Measurements from ENCODE around the gene GABARAP. TPM values are rescaled to one million over a fixed set of nuclear protein-coding genes. Genes with fewer than 3 reads are reported as not detected.

The GABARAP gene
- polyA plus RNA-seq, 1 of the 3 experiments (the other 2 are of a cell fraction): 585 TPM

DNA sequence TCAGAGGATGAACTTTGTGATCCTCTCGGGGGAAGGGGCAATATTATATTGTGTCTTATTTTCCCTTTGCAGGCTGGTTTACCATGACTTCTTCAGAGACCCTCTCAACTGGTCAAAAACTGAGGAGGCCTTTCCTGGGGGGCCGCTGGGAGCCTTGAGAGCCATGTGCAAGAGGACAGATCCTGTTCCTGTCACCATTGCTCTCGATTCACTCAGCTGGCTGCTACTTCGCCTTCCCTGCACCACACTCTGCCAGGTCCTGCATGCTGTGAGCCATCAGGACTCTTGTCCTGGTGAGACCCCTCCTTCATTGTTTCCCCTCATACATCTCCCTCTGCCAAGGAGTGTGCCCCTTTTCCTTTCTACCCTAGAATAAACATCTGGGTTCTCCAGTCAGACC is 12.3 kb upstream of the GABARAP start:
- Histone ChIP-seq H3K4me1 (ENCODE audit: control insufficient read depth in 1 of 2, insufficient read depth in 2 of 2, low read depth in 1 of 2, low read length in 1 of 2) (peaks cover 9 to 16% of the 10 kb centered on the region in 2 experiments; a peak in 3 of 4 replicates), H3K9ac (no peak overlapping the region), H3K79me2 (ENCODE audit: insufficient read depth) (peaks cover 35% of the 10 kb centered on the region), H3K4me3 (ENCODE audit: low read depth in 2 of 2, low read length in 1 of 2) (no peak overlapping the region), H3K9me3 (no peaks in the 10 kb centered on the region), H2AFZ (ENCODE audit: low read depth) (no peak overlapping the region), H3K36me3 (replicated peaks in 1 of 2; ENCODE audit: control insufficient read depth in 1 of 2, insufficient read depth in 2 of 2, low read length in 1 of 2) (peaks cover 13 to 29% of the 10 kb centered on the region in 2 experiments), H3K4me2 (no peak overlapping the region), H4K20me1 (ENCODE audit: insufficient read depth) (no peaks in the 10 kb centered on the region), H3K9me2 (no peaks in the 10 kb centered on the region), H3K27ac (ENCODE audit: low read depth in 2 of 2, low read length in 1 of 2) (no peak overlapping the region), H3F3A (replicated peaks; ENCODE audit: insufficient read depth) (peaks cover 24% of the 10 kb centered on the region), H3K27me3 (ENCODE audit: insufficient read depth) (no peaks in the 10 kb centered on the region)
- ChIA-PET CTCF (interaction anchor here (0.9 kb wide), 1 partner anchor 42 kb away, joined by 3 read pairs; no protein-coding TSS in a partner anchor), POLR2A (interaction anchor here (1.2 kb wide), 1 partner anchor 10 kb away, joined by 4 read pairs; no protein-coding TSS in a partner anchor)
- no peak for DNase-seq
- TF ChIP-seq, protein P1, sequence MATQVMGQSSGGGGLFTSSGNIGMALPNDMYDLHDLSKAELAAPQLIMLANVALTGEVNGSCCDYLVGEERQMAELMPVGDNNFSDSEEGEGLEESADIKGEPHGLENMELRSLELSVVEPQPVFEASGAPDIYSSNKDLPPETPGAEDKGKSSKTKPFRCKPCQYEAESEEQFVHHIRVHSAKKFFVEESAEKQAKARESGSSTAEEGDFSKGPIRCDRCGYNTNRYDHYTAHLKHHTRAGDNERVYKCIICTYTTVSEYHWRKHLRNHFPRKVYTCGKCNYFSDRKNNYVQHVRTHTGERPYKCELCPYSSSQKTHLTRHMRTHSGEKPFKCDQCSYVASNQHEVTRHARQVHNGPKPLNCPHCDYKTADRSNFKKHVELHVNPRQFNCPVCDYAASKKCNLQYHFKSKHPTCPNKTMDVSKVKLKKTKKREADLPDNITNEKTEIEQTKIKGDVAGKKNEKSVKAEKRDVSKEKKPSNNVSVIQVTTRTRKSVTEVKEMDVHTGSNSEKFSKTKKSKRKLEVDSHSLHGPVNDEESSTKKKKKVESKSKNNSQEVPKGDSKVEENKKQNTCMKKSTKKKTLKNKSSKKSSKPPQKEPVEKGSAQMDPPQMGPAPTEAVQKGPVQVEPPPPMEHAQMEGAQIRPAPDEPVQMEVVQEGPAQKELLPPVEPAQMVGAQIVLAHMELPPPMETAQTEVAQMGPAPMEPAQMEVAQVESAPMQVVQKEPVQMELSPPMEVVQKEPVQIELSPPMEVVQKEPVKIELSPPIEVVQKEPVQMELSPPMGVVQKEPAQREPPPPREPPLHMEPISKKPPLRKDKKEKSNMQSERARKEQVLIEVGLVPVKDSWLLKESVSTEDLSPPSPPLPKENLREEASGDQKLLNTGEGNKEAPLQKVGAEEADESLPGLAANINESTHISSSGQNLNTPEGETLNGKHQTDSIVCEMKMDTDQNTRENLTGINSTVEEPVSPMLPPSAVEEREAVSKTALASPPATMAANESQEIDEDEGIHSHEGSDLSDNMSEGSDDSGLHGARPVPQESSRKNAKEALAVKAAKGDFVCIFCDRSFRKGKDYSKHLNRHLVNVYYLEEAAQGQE (IDR thresholded peaks at IDR 0.05; ENCODE audit: low read depth, low read length): no peak
- TF ChIP-seq CHD2 (IDR thresholded peaks at IDR 0.05; ENCODE audit: low read length, partially characterized antibody) (no peak), TCF12 (IDR thresholded peaks at IDR 0.05) (no peak), NFIC (IDR thresholded peaks at IDR 0.05; ENCODE audit: borderline replicate concordance) (no peak), SIN3A (IDR thresholded peaks at IDR 0.05; ENCODE audit: borderline replicate concordance, low read depth, low read length) (no peak), GATA2 (CRISPR knock-in tag; IDR thresholded peaks at IDR 0.05) (no peak), RXRA (IDR thresholded peaks at IDR 0.05; ENCODE audit: borderline replicate concordance, low read depth) (no peak), POLR2AphosphoS5 (IDR thresholded peaks at IDR 0.05; ENCODE audit: low read depth, low read length) (no peak), RFX5 (IDR thresholded peaks at IDR 0.05; ENCODE audit: low read length) (no peak), MEF2A (IDR thresholded peaks at IDR 0.05; ENCODE audit: borderline replicate concordance, low read depth) (no peak), RAD21 (IDR thresholded peaks at IDR 0.05; ENCODE audit: low read length) (no peak), FOXJ3 (CRISPR knock-in tag; IDR thresholded peaks at IDR 0.05) (no peak), YY1 (IDR thresholded peaks at IDR 0.05; ENCODE audit: low read depth) (no peak)
- TF ChIP-seq, protein P2, sequence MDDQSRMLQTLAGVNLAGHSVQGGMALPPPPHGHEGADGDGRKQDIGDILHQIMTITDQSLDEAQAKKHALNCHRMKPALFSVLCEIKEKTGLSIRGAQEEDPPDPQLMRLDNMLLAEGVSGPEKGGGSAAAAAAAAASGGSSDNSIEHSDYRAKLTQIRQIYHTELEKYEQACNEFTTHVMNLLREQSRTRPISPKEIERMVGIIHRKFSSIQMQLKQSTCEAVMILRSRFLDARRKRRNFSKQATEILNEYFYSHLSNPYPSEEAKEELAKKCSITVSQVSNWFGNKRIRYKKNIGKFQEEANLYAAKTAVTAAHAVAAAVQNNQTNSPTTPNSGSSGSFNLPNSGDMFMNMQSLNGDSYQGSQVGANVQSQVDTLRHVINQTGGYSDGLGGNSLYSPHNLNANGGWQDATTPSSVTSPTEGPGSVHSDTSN (IDR thresholded peaks at IDR 0.05): no peak
- WGBS (ENCODE audit: low lambda C conversion rate): 95% methylated on average over 4 of the region's 4 CpGs

DNA sequence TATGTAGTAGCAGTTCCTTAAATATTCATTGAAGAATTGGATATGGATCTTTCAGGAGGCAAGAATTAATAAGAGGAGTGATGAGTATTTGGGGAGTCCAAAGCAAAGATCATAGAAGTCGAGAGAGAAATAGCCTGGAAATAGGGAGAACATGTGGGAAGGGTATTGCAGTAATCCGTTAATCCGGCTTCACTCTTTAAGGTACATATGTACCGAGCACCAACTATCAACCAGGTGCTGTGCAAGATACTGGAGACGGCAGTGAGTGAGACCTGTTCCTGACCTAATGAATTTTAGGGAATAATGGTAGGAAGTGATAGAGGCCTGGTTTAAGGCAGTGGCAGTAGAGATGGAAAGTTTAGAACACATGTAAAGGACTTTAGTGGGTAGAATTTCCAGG is 10.8 kb upstream of the GABARAP start:
- WGBS (ENCODE audit: low lambda C conversion rate): 46% methylated on average over 5 of the region's 5 CpGs
- H2AFZ ChIP-seq (ENCODE audit: low read depth): peak overlapping the region; percentile 91
- peaks cover 19% of the 10 kb centered on the region for H3F3A ChIP-seq (replicated peaks; ENCODE audit: insufficient read depth)
- TF ChIP-seq RXRA (IDR thresholded peaks at IDR 0.05; ENCODE audit: borderline replicate concordance, low read depth) (no peak), CTCF (IDR thresholded peaks at IDR 0.05) (no peak), RFX5 (IDR thresholded peaks at IDR 0.05; ENCODE audit: low read length) (no peak), ZBTB33 (IDR thresholded peaks at IDR 0.05; ENCODE audit: borderline replicate concordance, low read depth) (no peak), TAF1 (IDR thresholded peaks at IDR 0.05; ENCODE audit: borderline replicate concordance, low read depth, low read length) (no peak), MXI1 (IDR thresholded peaks at IDR 0.05; ENCODE audit: low read depth, low read length) (no peak)
- TF ChIP-seq, protein P2 (IDR thresholded peaks at IDR 0.05): no peak

More for the DNA sequence above, 10.8 kb upstream of the GABARAP start:
- ChIA-PET POLR2A (no interaction called here), CTCF (interaction anchor here (1.1 kb wide), 1 partner anchor 43 kb away, joined by 4 read pairs; no protein-coding TSS in a partner anchor)
- DNase-seq: no peak
- Histone ChIP-seq H3K9me2 (no peaks in the 10 kb centered on the region), H3K4me2 (peak overlapping the region; percentile 95), H3K79me2 (ENCODE audit: insufficient read depth) (peaks cover 50% of the 10 kb centered on the region), H3K27me3 (ENCODE audit: insufficient read depth) (no peaks in the 10 kb centered on the region), H3K36me3 (replicated peaks in 1 of 2; ENCODE audit: control insufficient read depth in 1 of 2, insufficient read depth in 2 of 2, low read length in 1 of 2) (peaks cover 13 to 17% of the 10 kb centered on the region in 2 experiments), H3K4me1 (ENCODE audit: control insufficient read depth in 1 of 2, insufficient read depth in 2 of 2, low read depth in 1 of 2, low read length in 1 of 2) (peaks cover 9 to 23% of the 10 kb centered on the region in 2 experiments; a peak in 3 of 4 replicates), H3K27ac (ENCODE audit: low read depth in 2 of 2, low read length in 1 of 2) (peak overlapping the region; percentile 97 to 99; a peak in 3 of 4 replicates), H3K4me3 (ENCODE audit: low read depth in 2 of 2, low read length in 1 of 2) (peak overlapping the region; percentile 81 to 95), H4K20me1 (ENCODE audit: insufficient read depth) (no peaks in the 10 kb centered on the region), H3K9ac (peak overlapping the region; percentile 94), H3K9me3 (no peaks in the 10 kb centered on the region)
